K562 (cell line): ENCODE results near the gene SLC25A48.

Source experiments
- EP300 ChIP-seq: IDR thresholded peaks from 2 replicates; pipeline ENCODE4 v1.6.1; 2012; ENCODE audit warnings: low read length, improper control_type of control experiment
- FOXJ3 ChIP-seq: sonication (generic); formaldehyde crosslinking; IDR thresholded peaks from 2 replicates; pipeline ENCODE4 v1.4.0; 2020; ENCODE audit warnings: mild to moderate bottlenecking, missing genetic modification reagents
- HNRNPL ChIP-seq: fragments of 200-400 bp; formaldehyde crosslinking; IDR thresholded peaks from 2 replicates; pipeline ENCODE4 v1.6.1; 2017; ENCODE audit warnings: low read depth, mild to moderate bottlenecking, low read length
- JUND ChIP-seq, 2 experiments: IDR thresholded peaks; 2 replicates in 1 of 2; 3 replicates in 1 of 2; pipeline ENCODE4 v1.6.1; 2011; ENCODE audit warnings: borderline replicate concordance in 2 of 2, low read depth in 2 of 2, low read length in 2 of 2, improper control_type of control experiment in 1 of 2, missing biosample characterization in 1 of 2, missing genetic modification characterization in 1 of 2, missing genetic modification reagents in 1 of 2
- KLF16 ChIP-seq: IDR thresholded peaks from 2 replicates; pipeline ENCODE4 v1.6.1; 2016; ENCODE audit warnings: antibody characterized with exemption
- LARP7 ChIP-seq: fragments of 450-650 bp; IDR thresholded peaks from 2 replicates; pipeline ENCODE4 v1.6.1; 2016
- MIER1 ChIP-seq: fragments of 450-650 bp; IDR thresholded peaks from 2 replicates; pipeline ENCODE4 v1.6.1; 2016; ENCODE audit warnings: antibody characterized with exemption, mild to moderate bottlenecking, low read depth
- NONO ChIP-seq, 2 experiments: fragments of 200-400 bp in 1 of 2; fragments of 450-650 bp in 1 of 2; formaldehyde crosslinking in 1 of 2; IDR thresholded peaks; 2 replicates each; pipeline ENCODE4 v1.6.1; 2017; ENCODE audit warnings: low read depth in 2 of 2, mild to moderate bottlenecking in 2 of 2, moderate library complexity in 2 of 2, low read length in 1 of 2
- NR4A1 ChIP-seq, 2 experiments: fragments of 250-450 bp in 1 of 2; fragments of 450-650 bp in 1 of 2; sonication (Bioruptor Pico) in 1 of 2; IDR thresholded peaks; 2 replicates each; pipeline versions ENCODE4 v1.4.0 to v1.6.1; 2016 to 2020; ENCODE audit warnings: mild to moderate bottlenecking in 2 of 2, missing compliant biosample characterization in 1 of 2, missing genetic modification characterization in 1 of 2, moderate library complexity in 1 of 2
- POLR2A ChIP-seq: fragments of 450-650 bp; conservative IDR thresholded peaks from 2 replicates; pipeline ENCODE4 v1.6.1; 2016
- POU5F1 ChIP-seq: fragments of 150-350 bp; IDR thresholded peaks from 2 replicates; pipeline ENCODE4 v1.6.1; 2014; ENCODE audit warnings: borderline replicate concordance, low read length, low read depth, mild to moderate bottlenecking; ENCODE audit not compliant: partially characterized antibody
- SMC3 ChIP-seq: conservative IDR thresholded peaks from 2 replicates; pipeline ENCODE4 v1.6.1; 2011; ENCODE audit warnings: low read depth, low read length, improper control_type of control experiment; ENCODE audit not compliant: insufficient read depth
- VEZF1 ChIP-seq: fragments of 200-800 bp; sonication (Bioruptor generic); IDR thresholded peaks from 2 replicates; pipeline ENCODE4 v1.6.1; 2017; ENCODE audit warnings: missing genetic modification characterization, missing compliant biosample characterization
- TF ChIP-seq, protein P1 (sequence below), 3 experiments: IDR thresholded peaks in 2 of 3; conservative IDR thresholded peaks in 1 of 3; 2 replicates each; pipeline ENCODE4 v1.5.1; 2011 to 2012; ENCODE audit warnings: low read length in 3 of 3, mild to moderate bottlenecking in 3 of 3, control low read depth in 2 of 3, improper control_type of control experiment in 1 of 3, inconsistent platforms in 1 of 3, low read depth in 1 of 3, mixed read lengths in 1 of 3, moderate library complexity in 1 of 3; ENCODE audit not compliant: insufficient read depth in 2 of 3

- TF ChIP-seq POLR2A (no peak), NONO (IDR thresholded peaks at IDR 0.05; ENCODE audit: low read depth in 2 of 2, low read length in 1 of 2) (no peak), KLF16 (no peak), POU5F1 (no peak), MIER1 (no peak), JUND (IDR thresholded peaks at IDR 0.05; ENCODE audit: borderline replicate concordance, low read depth, low read length) (no peak), JUND (tag; IDR thresholded peaks at IDR 0.05; ENCODE audit: borderline replicate concordance, low read depth, low read length) (no peak), VEZF1 (CRISPR knock-in tag) (no peak), EP300 (no peak), HNRNPL (no peak), LARP7 (no peak), FOXJ3 (no peak), SMC3 (no peak), NR4A1 (CRISPR knock-in tag; IDR thresholded peaks at IDR 0.05) (no peak), NR4A1 (tag; IDR thresholded peaks at IDR 0.05) (no peak)
- TF ChIP-seq, protein P1, sequence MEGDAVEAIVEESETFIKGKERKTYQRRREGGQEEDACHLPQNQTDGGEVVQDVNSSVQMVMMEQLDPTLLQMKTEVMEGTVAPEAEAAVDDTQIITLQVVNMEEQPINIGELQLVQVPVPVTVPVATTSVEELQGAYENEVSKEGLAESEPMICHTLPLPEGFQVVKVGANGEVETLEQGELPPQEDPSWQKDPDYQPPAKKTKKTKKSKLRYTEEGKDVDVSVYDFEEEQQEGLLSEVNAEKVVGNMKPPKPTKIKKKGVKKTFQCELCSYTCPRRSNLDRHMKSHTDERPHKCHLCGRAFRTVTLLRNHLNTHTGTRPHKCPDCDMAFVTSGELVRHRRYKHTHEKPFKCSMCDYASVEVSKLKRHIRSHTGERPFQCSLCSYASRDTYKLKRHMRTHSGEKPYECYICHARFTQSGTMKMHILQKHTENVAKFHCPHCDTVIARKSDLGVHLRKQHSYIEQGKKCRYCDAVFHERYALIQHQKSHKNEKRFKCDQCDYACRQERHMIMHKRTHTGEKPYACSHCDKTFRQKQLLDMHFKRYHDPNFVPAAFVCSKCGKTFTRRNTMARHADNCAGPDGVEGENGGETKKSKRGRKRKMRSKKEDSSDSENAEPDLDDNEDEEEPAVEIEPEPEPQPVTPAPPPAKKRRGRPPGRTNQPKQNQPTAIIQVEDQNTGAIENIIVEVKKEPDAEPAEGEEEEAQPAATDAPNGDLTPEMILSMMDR (IDR thresholded peaks at IDR 0.05 in 2 of 3, conservative IDR thresholded peaks at IDR 0.05 in 1 of 3; ENCODE audit: insufficient read depth in 2 of 3, low read depth in 1 of 3, low read length in 3 of 3): no peak
These were observed 48.6 kb downstream of the SLC25A48 start for GRCh38 chr5:135883026-135883425.
